Tongue (tissue), 2 donors: ENCODE results near the gene CELF2. TPM values are rescaled to one million over a fixed set of nuclear protein-coding genes. Genes with fewer than 3 reads are reported as not detected.
A peak's percentile ranks its signal among the peaks of the same experiment; 100 is the strongest.

ENCODE experiments used
- DNase-seq: peaks from one replicate; pipeline ENCODE4 v3.0.0-alpha.2; 2015
- total RNA-seq: library from RNA; depleted of rRNA; stranded (reverse); fragments of >200 nt; gene quantifications from one replicate; pipeline ENCODE4 v1.2.3, GENCODE V29; 2014

CELF2 gene
- total RNA-seq, 1 donor from 2014 or later: 57.5 TPM

GRCh38 chr10:11252887-11253286 is 235.2 kb downstream of the CELF2 start:
- DNase-seq: no peak

GRCh38 chr10:11253385-11254002 is 235.8 kb downstream of the CELF2 start:
- DNase-seq: no peak

- DNase-seq: no peak
These were observed 237.5 kb downstream of the CELF2 start for GRCh38 chr10:11255156-11255555.

- DNase-seq: no peak
These were observed 238.2 kb downstream of the CELF2 start for GRCh38 chr10:11255796-11256444.

GRCh38 chr10:11256896-11257295 is 239.2 kb downstream of the CELF2 start:
- no peak for DNase-seq

- no peak for DNase-seq
These were observed 239.9 kb downstream of the CELF2 start for GRCh38 chr10:11257440-11258090.

GRCh38 chr10:11260170-11260569 is 242.5 kb downstream of the CELF2 start:
- DNase-seq: peak; percentile 51

- DNase-seq: no peak
These were observed 243.5 kb downstream of the CELF2 start for GRCh38 chr10:11261143-11261542.

GRCh38 chr10:11261687-11262493 is 244.2 kb downstream of the CELF2 start:
- DNase-seq: peak; percentile 48

- no peak for DNase-seq
These were observed 245.0 kb downstream of the CELF2 start for GRCh38 chr10:11262494-11263345.

- DNase-seq: no peak
These were observed 246.1 kb downstream of the CELF2 start for GRCh38 chr10:11263767-11264166.

GRCh38 chr10:11264296-11265048 is 246.8 kb downstream of the CELF2 start:
- DNase-seq: no peak

- no peak for DNase-seq
These were observed 247.8 kb downstream of the CELF2 start for GRCh38 chr10:11265484-11265883.

GRCh38 chr10:11266426-11266825 is 248.8 kb downstream of the CELF2 start:
- DNase-seq: no peak

- peak; percentile 89 for DNase-seq
These were observed 252.6 kb downstream of the CELF2 start for GRCh38 chr10:11270135-11270857.

- no peak for DNase-seq
These were observed 253.1 kb downstream of the CELF2 start for GRCh38 chr10:11270858-11271179.

- DNase-seq: no peak
These were observed 255.3 kb downstream of the CELF2 start for GRCh38 chr10:11272915-11273389.

- DNase-seq: peak; percentile 39
These were observed 256.8 kb downstream of the CELF2 start for GRCh38 chr10:11274452-11274851.

- DNase-seq: no peak
These were observed 258.0 kb downstream of the CELF2 start for GRCh38 chr10:11275651-11276050.

GRCh38 chr10:11276449-11276990 is 258.8 kb downstream of the CELF2 start:
- no peak for DNase-seq
